Subcutaneous adipose tissue (tissue), 4 donors: Measurements from ENCODE around the gene RSL1D1. TPM values are rescaled to one million over a fixed set of nuclear protein-coding genes. Genes with fewer than 3 reads are reported as not detected.

Experiments used
- CTCF ChIP-seq: fragments of 450-650 bp; IDR thresholded peaks from one replicate; pipeline ENCODE4 v1.5.1; 2016; ENCODE audit warnings: low read depth, mild to moderate bottlenecking, control low read depth, antibody characterized with exemption, moderate library complexity
- total RNA-seq, 4 donors: library from RNA; depleted of rRNA; stranded (reverse); fragments of >200 nt; gene quantifications; one replicate each; pipeline ENCODE4 v1.1.0, GENCODE V29; 2016

The RSL1D1 gene
- total RNA-seq, 4 donors from 2014 or later = 129 to 249 (median 201) TPM

DNA sequence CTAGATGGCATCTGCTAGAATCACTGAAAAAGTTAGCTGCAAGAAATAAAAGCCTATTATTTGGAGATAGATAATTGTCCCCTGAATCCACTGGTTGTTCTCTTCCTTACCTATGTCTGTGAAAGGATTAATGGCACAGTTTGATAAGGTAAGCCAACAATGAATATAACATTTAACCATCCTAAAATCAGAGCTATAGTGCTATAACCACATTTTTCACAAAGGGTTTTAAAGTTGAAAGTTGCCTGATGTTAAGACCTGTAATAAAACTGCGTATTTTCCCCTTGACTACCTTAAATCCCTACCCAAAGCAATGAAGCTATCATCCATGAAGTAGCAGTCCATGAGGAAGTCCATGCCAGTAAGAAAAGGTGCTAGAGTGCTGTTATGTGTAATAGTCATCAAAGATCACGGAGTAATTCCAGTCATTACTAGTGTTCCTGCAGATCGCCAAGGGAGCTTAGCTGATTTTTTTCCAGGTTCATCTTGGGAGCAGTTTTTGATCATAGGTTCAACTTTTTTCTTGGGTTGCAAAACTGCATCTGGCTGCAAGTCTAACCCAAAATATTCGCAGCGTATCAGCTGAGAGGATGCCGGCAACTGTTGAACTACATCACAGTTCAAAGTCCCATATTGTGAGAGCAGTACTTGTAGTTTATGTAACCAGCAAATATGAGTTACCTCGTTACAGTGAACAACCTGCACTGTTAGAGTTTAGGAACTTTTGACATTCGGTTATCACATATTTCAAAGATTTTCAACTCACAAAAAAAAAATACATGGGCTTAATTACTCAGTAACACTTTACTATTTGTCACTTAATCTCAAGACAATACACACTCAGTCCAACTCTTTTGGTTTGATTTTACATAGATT is 18.2 kb upstream of the RSL1D1 start:
- no peak for TF ChIP-seq CTCF

- TF ChIP-seq CTCF = no peak
Observed at GRCh38 chr16:11868412-11868980, 17.2 kb upstream of the RSL1D1 start.

- TF ChIP-seq CTCF = no peak
Observed at GRCh38 chr16:11862489-11862888, 11.1 kb upstream of the RSL1D1 start.

GRCh38 chr16:11857161-11857560 is 5.8 kb upstream of the RSL1D1 start:
- no peak for TF ChIP-seq CTCF

DNA sequence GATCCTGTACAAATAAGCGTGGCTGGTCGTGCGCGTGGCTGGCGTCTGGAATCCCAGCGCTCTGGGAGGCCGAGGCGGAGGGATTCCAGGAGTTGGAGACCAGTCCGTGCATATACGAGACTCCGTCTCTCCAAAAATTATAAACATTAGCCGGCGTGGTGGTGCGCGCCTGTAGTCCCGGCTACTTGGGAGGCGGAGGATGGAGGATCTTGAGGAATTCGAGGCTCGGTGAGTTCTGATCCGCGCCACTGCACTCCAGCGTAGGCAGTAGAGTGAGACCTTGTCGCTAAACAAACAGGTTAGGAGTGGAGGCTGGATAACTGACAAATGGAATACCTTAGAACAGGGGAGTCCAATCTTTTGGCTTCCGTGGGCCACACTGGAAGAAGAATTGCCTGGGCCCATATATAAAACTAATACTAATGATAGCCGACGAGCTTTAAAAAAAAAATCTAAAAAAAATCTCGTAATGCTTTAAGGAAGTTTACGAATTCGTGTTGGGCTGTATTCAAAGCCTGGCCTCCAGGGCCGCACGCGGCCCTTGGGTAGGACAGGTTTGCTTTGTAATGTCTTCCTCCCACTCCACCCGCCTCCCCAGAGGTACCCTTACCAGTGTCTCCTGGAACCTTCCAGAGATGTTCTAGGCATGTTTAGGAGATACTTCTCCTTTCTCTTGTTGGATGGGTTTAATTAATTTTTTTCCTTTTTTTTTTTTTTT is 909 bp upstream of the RSL1D1 start:
- TF ChIP-seq CTCF = no peak

GRCh38 chr16:11848842-11849241 is 2.5 kb downstream of the RSL1D1 start:
- TF ChIP-seq CTCF = no peak

GRCh38 chr16:11844499-11844898 is 6.8 kb downstream of the RSL1D1 start:
- TF ChIP-seq CTCF = no peak
